Epithelial cell of esophagus (primary cell): ENCODE data around the gene TXNRD2.

Source experiments
- DNase-seq: peaks from one replicate; pipeline ENCODE4 v3.0.0; 2010; ENCODE audit warnings: low read depth
- H3K4me3 ChIP-seq: 2 replicates; pipeline ENCODE4 v1.5.1; 2011; ENCODE audit warnings: mild to moderate bottlenecking, low read length, control low read depth
- CTCF ChIP-seq: IDR thresholded peaks from 2 replicates; pipeline ENCODE4 v1.5.1; 2011; ENCODE audit warnings: low read depth, mild to moderate bottlenecking, low read length, control low read depth, inconsistent platforms; ENCODE audit not compliant: insufficient read depth; ENCODE audit errors: missing control alignments

The TXNRD2 gene

GRCh38 chr22:19959587-19960490 is 18.2 kb upstream of the TXNRD2 start:
- H3K4me3 ChIP-seq, result no peak overlapping the region
- DNase-seq, result no peak
- TF ChIP-seq CTCF, result no peak

DNA sequence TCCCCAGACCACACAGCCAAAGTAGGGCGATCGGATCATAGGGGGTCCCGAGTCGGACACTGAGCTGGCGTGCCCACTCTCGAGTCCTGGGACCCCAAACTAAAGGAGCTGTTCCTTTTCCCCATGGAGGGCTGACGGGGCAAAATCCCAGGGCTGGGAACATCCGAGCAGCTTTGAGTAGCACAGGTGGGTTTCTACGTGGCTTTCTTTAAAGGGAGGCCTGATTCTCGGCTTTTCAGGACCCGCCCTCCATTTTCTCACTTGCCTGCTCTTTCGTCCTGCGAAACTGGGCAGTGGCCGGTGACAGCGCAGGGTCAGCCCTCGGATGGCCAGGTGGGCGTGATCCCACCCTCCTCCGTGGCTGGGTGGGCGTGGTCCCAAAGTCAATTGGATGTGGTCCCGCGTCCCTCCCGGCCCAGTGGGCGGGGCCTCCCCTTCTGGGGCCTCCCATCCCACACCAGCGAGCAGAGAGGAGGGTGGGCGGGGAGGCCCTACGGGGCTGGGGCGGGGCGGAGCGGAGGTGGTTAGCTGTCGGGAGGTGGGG is 17.5 kb upstream of the TXNRD2 start:
- peak; percentile 65 for DNase-seq
- TF ChIP-seq CTCF, result no peak

DNA sequence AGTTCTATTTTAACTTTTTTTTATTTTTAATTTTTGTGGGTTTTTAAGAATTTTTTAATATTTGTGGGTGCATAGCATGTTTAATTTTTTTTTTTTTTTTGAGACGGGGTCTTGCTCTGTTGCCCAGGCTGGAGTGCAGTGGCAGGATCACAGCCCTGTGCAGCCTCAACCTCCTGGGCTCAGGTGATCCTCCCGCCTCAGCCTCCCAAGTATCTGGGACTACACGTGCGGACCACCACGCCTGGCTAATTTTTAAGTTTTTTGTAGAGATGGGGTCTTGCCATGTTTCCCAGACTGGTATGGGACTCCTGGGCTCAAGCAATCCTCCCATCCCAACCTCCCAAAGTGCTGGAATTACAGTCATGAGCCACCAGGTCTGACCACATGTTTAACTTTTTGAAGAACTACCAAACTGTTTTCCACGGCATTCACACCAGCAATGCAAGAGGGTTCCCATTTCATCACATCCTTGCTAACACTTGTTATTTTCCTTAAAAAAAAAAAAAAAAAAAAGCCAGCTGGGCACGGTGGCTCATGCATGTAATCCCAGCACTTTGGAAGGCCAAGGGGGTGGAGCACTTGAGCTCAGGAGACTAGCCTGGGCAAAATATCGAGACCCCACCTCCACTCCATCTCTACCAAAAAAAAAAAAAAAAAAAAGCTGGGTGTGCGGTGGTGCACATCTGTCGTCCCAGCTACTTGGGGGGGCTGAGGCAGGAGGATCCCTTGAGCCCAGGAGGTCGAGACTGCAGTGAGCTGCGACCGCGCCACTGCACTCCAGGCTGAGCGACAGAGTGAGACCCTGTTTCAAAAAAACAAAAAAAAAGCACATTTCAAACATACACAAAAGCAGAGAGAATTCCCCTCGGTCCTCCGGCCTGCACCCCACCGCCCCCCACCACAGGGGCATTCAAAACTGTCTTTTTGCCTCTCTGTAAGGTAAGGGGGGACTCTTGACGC is 16.7 kb upstream of the TXNRD2 start:
- peak overlapping the region; percentile 40 for H3K4me3 ChIP-seq

More for the DNA sequence above, 17.5 kb upstream of the TXNRD2 start:
- H3K4me3 ChIP-seq, result peak overlapping the region; percentile 40

GRCh38 chr22:19957445-19957844 is 15.8 kb upstream of the TXNRD2 start:
- no peak overlapping the region for H3K4me3 ChIP-seq
- no peak for TF ChIP-seq CTCF
- DNase-seq, result no peak

More for the DNA sequence above, 16.7 kb upstream of the TXNRD2 start:
- TF ChIP-seq CTCF, result no peak
- DNase-seq, result no peak

- no peak for TF ChIP-seq CTCF
- no peak overlapping the region for H3K4me3 ChIP-seq
- no peak for DNase-seq
Observed at GRCh38 chr22:19955241-19956128, 13.9 kb upstream of the TXNRD2 start.

DNA sequence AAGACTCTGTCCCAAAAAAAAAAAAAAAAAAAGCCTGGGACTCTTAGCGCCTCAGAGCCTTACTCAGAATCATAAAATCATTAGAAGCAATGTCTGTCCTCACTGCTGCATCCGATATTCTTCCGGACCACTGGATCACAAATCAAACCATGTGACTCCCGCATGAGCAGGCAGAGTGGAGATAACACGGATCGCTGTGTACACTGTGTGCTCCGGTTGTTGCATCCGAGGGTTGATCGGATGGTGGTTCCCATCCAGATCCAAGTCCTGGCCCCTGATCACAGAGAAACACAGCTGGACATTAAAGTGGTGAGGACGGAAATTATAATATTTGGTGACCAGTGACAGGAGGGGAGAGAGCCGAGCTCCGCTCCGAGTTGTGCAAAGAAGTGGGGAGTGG is 9.7 kb upstream of the TXNRD2 start:
- no peak overlapping the region for H3K4me3 ChIP-seq
- DNase-seq, result no peak
- TF ChIP-seq CTCF, result no peak
